K562 (cell line): ENCODE results near the gene LIMS2. TPM values are rescaled to one million over a fixed set of nuclear protein-coding genes. Genes with fewer than 3 reads are reported as not detected.

Experiments
- CBX3 ChIP-seq, 2 experiments: IDR thresholded peaks; 1 replicate in 1 of 2; 2 replicates in 1 of 2; pipeline ENCODE4 v1.6.1; 2012; ENCODE audit warnings: inconsistent platforms in 2 of 2, low read length in 2 of 2, borderline replicate concordance in 1 of 2, control low read depth in 1 of 2
- NFE2 ChIP-seq: IDR thresholded peaks from 2 replicates; pipeline ENCODE4 v1.6.1; 2014; ENCODE audit warnings: antibody characterized with exemption, low read depth
- SAFB2 ChIP-seq: fragments of 200-400 bp; formaldehyde crosslinking; IDR thresholded peaks from 2 replicates; pipeline ENCODE4 v1.6.1; 2018; ENCODE audit warnings: borderline replicate concordance, low read length, low read depth, moderate library complexity; ENCODE audit not compliant: severe bottlenecking
- SIN3A ChIP-seq, 2 experiments: fragments of 150-350 bp in 1 of 2; IDR thresholded peaks; 2 replicates each; pipeline ENCODE4 v1.6.1; 2011 to 2016; ENCODE audit warnings: borderline replicate concordance in 2 of 2, low read depth in 2 of 2, low read length in 2 of 2, mild to moderate bottlenecking in 2 of 2, moderate library complexity in 2 of 2; ENCODE audit not compliant: control insufficient read depth in 1 of 2
- U2AF1 ChIP-seq: fragments of 200-400 bp; formaldehyde crosslinking; optimal IDR thresholded peaks from 2 replicates; pipeline ENCODE3; 2017; ENCODE audit warnings: mild to moderate bottlenecking, low read depth, low read length, moderate library complexity
- ZNF318 ChIP-seq, 2 experiments: fragments of 450-650 bp; IDR thresholded peaks; 2 replicates each; pipeline ENCODE4 v1.6.1; 2016; ENCODE audit warnings: mild to moderate bottlenecking in 2 of 2, borderline replicate concordance in 1 of 2, low read depth in 1 of 2, moderate library complexity in 1 of 2
- ZNF41 ChIP-seq: fragments of 250-450 bp; sonication (Bioruptor Pico); conservative IDR thresholded peaks from 2 replicates; pipeline ENCODE4 v1.4.0; 2020; ENCODE audit warnings: mild to moderate bottlenecking
- polyA plus RNA-seq, 8 experiments: library from polyadenylated mRNA; depleted of rRNA in 4 of 8; stranded (reverse) in 5 of 8; unstranded in 3 of 8; fragments of >200 nt; fragmentation: Nextera tagmentation in 2 of 8; fragmentation: Illumina TruSeq in 1 of 8; extraction: Ambion mirVana in 2 of 8; extraction: Trizol in 1 of 8; gene quantifications; 2 replicates each; pipeline versions ENCODE4 v1.2.1 to v1.2.3, GENCODE V29; 2011 to 2014; ENCODE audit warnings: inconsistent platforms in 1 of 8, missing spikeins in 1 of 8
- total RNA-seq, 7 experiments: library from RNA; depleted of rRNA in 6 of 7; stranded (reverse); fragments of >200 nt in 6 of 7; fragmentation: Illumina TruSeq in 2 of 7; extraction: Trizol in 2 of 7; gene quantifications; 2 replicates each; pipeline versions ENCODE4 v1.2.1 to v1.2.3, GENCODE V29; 2011 to 2021; ENCODE audit warnings: low replicate concordance in 1 of 7

The LIMS2 gene
- total and polyA plus RNA-seq, 9 of the 15 experiments (the other 6 are each of a cell fraction or from before 2014, with no cell fraction given): 0.04 to 0.22 TPM; not detected in 7

- TF ChIP-seq ZNF318 (IDR thresholded peaks at IDR 0.05; ENCODE audit: borderline replicate concordance in 1 of 2, low read depth in 1 of 2): peak in 1 of 2 experiments; percentile 91; a peak in 2 of 4 replicates
- peak in 1 of 2 experiments; percentile 79; a peak in 1 of 4 replicates for TF ChIP-seq SIN3A (IDR thresholded peaks at IDR 0.05; ENCODE audit: borderline replicate concordance in 2 of 2, control insufficient read depth in 1 of 2, low read depth in 2 of 2, low read length in 2 of 2)
- TF ChIP-seq SAFB2: no peak
- peak; percentile 43; the same call in 1 of the 2 replicates for TF ChIP-seq ZNF41 (CRISPR knock-in tag)
- peak in 1 of 2 experiments; percentile 92; a peak in 1 of 3 replicates for TF ChIP-seq CBX3 (IDR thresholded peaks at IDR 0.05; ENCODE audit: borderline replicate concordance in 1 of 2, low read length in 2 of 2)
- peak; percentile 81 for TF ChIP-seq NFE2
- no peak for TF ChIP-seq U2AF1
These were observed 25.3 kb upstream of the LIMS2 start (continued) for GRCh38 chr2:127700527-127701192.
